HepG2 (cell line): ENCODE data around the gene PRSS27. TPM values are rescaled to one million over a fixed set of nuclear protein-coding genes. Genes with fewer than 3 reads are reported as not detected.

Experiments used
- ARNTL ChIP-seq: sonication (generic); formaldehyde crosslinking; IDR thresholded peaks from 2 replicates; pipeline ENCODE4 v1.4.0; 2020; ENCODE audit warnings: mild to moderate bottlenecking, missing genetic modification reagents
- CEBPB ChIP-seq: IDR thresholded peaks from 2 replicates; pipeline ENCODE4 v1.6.1; 2011; ENCODE audit warnings: low read depth, low read length, improper control_type of control experiment, borderline replicate concordance
- LCORL ChIP-seq, 2 experiments: fragments of 450-650 bp in 1 of 2; sonication (generic) in 1 of 2; formaldehyde crosslinking in 1 of 2; IDR thresholded peaks; 2 replicates each; pipeline versions ENCODE4 v1.5.0 to v1.6.1; 2017 to 2020; ENCODE audit warnings: antibody characterized with exemption in 1 of 2, missing genetic modification reagents in 1 of 2
- PATZ1 ChIP-seq: sonication (generic); formaldehyde crosslinking; IDR thresholded peaks from 2 replicates; pipeline ENCODE4 v1.4.0; 2020; ENCODE audit warnings: missing genetic modification reagents
- ZNF530 ChIP-seq: sonication (generic); formaldehyde crosslinking; IDR thresholded peaks from 2 replicates; pipeline ENCODE4 v1.5.0; 2020; ENCODE audit warnings: low read depth, mild to moderate bottlenecking, missing genetic modification reagents
- polyA plus RNA-seq, 8 experiments: library from polyadenylated mRNA; depleted of rRNA in 3 of 8; stranded (reverse) in 7 of 8; unstranded in 1 of 8; fragments of >200 nt; fragmentation: Illumina TruSeq in 4 of 8; extraction: Trizol in 4 of 8; gene quantifications; 2 replicates each; pipeline versions ENCODE4 v1.2.1 to v1.2.3, GENCODE V29; 2011 to 2016; ENCODE audit warnings: low read depth in 4 of 8, missing spikeins in 1 of 8, mixed read lengths in 1 of 8; ENCODE audit not compliant: insufficient read depth in 1 of 8
- total RNA-seq, 5 experiments: library from RNA; depleted of rRNA; stranded (reverse); fragments of >200 nt; fragmentation: Illumina TruSeq; extraction: Trizol; gene quantifications; 2 replicates each; pipeline ENCODE4 v1.2.3, GENCODE V29; 2016; ENCODE audit warnings: low read depth in 1 of 5
- TF ChIP-seq, protein P1 (sequence below): sonication (generic); formaldehyde crosslinking; IDR thresholded peaks from 2 replicates; pipeline ENCODE4 v1.4.0; 2020; ENCODE audit warnings: missing genetic modification reagents
- TF ChIP-seq, protein P2 (sequence below): sonication (generic); formaldehyde crosslinking; IDR thresholded peaks from 2 replicates; pipeline ENCODE4 v1.5.1; 2020; ENCODE audit warnings: mild to moderate bottlenecking, missing genetic modification reagents, borderline replicate concordance
- TF ChIP-seq, protein P3 (sequence below): sonication (generic); formaldehyde crosslinking; IDR thresholded peaks from 2 replicates; pipeline ENCODE4 v1.5.1; 2020; ENCODE audit warnings: missing genetic modification reagents, mild to moderate bottlenecking, borderline replicate concordance

PRSS27 gene
- total and polyA plus RNA-seq, 2 of the 13 experiments (the other 11 are each of a cell fraction or from before 2014, with no cell fraction given) = 0.20 to 0.73 TPM

GRCh38 chr16:2752850-2753732 is 33.1 kb upstream of the PRSS27 start (continued):
- TF ChIP-seq PATZ1 (CRISPR knock-in tag) = peak; percentile 92
- TF ChIP-seq ARNTL (CRISPR knock-in tag) = 0 out of 2 replicates have a peak, but pooled peaks have one; percentile 20
- TF ChIP-seq, protein P1, sequence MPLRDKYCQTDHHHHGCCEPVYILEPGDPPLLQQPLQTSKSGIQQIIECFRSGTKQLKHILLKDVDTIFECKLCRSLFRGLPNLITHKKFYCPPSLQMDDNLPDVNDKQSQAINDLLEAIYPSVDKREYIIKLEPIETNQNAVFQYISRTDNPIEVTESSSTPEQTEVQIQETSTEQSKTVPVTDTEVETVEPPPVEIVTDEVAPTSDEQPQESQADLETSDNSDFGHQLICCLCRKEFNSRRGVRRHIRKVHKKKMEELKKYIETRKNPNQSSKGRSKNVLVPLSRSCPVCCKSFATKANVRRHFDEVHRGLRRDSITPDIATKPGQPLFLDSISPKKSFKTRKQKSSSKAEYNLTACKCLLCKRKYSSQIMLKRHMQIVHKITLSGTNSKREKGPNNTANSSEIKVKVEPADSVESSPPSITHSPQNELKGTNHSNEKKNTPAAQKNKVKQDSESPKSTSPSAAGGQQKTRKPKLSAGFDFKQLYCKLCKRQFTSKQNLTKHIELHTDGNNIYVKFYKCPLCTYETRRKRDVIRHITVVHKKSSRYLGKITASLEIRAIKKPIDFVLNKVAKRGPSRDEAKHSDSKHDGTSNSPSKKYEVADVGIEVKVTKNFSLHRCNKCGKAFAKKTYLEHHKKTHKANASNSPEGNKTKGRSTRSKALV (CRISPR knock-in tag) = no peak
- no peak for TF ChIP-seq CEBPB
- no peak for TF ChIP-seq ZNF530 (CRISPR knock-in tag)
- TF ChIP-seq LCORL (IDR thresholded peaks at IDR 0.05) = no peak
- no peak for TF ChIP-seq LCORL (CRISPR knock-in tag; IDR thresholded peaks at IDR 0.05)
- TF ChIP-seq, protein P2, sequence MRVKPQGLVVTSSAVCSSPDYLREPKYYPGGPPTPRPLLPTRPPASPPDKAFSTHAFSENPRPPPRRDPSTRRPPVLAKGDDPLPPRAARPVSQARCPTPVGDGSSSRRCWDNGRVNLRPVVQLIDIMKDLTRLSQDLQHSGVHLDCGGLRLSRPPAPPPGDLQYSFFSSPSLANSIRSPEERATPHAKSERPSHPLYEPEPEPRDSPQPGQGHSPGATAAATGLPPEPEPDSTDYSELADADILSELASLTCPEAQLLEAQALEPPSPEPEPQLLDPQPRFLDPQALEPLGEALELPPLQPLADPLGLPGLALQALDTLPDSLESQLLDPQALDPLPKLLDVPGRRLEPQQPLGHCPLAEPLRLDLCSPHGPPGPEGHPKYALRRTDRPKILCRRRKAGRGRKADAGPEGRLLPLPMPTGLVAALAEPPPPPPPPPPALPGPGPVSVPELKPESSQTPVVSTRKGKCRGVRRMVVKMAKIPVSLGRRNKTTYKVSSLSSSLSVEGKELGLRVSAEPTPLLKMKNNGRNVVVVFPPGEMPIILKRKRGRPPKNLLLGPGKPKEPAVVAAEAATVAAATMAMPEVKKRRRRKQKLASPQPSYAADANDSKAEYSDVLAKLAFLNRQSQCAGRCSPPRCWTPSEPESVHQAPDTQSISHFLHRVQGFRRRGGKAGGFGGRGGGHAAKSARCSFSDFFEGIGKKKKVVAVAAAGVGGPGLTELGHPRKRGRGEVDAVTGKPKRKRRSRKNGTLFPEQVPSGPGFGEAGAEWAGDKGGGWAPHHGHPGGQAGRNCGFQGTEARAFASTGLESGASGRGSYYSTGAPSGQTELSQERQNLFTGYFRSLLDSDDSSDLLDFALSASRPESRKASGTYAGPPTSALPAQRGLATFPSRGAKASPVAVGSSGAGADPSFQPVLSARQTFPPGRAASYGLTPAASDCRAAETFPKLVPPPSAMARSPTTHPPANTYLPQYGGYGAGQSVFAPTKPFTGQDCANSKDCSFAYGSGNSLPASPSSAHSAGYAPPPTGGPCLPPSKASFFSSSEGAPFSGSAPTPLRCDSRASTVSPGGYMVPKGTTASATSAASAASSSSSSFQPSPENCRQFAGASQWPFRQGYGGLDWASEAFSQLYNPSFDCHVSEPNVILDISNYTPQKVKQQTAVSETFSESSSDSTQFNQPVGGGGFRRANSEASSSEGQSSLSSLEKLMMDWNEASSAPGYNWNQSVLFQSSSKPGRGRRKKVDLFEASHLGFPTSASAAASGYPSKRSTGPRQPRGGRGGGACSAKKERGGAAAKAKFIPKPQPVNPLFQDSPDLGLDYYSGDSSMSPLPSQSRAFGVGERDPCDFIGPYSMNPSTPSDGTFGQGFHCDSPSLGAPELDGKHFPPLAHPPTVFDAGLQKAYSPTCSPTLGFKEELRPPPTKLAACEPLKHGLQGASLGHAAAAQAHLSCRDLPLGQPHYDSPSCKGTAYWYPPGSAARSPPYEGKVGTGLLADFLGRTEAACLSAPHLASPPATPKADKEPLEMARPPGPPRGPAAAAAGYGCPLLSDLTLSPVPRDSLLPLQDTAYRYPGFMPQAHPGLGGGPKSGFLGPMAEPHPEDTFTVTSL (CRISPR knock-in tag) = no peak
- TF ChIP-seq, protein P3, sequence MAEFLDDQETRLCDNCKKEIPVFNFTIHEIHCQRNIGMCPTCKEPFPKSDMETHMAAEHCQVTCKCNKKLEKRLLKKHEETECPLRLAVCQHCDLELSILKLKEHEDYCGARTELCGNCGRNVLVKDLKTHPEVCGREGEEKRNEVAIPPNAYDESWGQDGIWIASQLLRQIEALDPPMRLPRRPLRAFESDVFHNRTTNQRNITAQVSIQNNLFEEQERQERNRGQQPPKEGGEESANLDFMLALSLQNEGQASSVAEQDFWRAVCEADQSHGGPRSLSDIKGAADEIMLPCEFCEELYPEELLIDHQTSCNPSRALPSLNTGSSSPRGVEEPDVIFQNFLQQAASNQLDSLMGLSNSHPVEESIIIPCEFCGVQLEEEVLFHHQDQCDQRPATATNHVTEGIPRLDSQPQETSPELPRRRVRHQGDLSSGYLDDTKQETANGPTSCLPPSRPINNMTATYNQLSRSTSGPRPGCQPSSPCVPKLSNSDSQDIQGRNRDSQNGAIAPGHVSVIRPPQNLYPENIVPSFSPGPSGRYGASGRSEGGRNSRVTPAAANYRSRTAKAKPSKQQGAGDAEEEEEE = no peak
